SIG-M5 treated with dmso at 0.1 percent for 504 hours (cell line): ENCODE measurements around the gene INCENP.
"Not testable (repeated sequence)": the region's sequence is repeated elsewhere in the genome, so short reads cannot be mapped to it uniquely, and the experiment has no call there.

Experiments
- DNase-seq: peaks from one replicate; lab custom pipeline; 2025; ENCODE audit not compliant: unreplicated experiment; lab: John Stamatoyannopoulos, UW

Gene INCENP

DNA sequence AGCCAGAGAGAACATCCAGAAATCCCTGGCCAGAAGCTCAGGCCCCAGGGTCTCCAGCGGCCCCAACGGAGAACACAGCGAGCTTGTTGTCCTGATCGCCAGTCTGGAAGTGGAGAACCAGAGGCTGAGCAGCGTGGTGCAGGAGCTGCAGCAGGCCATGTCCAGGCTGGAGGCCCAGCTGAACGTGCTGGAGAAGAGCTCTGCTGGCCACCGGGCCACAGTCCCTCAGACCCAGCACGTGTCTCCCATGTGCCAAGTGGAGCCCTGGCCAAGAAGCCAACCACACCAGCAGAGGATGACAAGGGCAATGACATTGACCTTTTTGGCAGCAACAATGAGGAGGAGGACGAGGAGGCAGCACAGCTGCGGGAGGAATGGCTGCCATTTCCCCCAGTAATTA, 45.6 kb downstream of the INCENP start:
- DNase-seq, result no peak

DNA sequence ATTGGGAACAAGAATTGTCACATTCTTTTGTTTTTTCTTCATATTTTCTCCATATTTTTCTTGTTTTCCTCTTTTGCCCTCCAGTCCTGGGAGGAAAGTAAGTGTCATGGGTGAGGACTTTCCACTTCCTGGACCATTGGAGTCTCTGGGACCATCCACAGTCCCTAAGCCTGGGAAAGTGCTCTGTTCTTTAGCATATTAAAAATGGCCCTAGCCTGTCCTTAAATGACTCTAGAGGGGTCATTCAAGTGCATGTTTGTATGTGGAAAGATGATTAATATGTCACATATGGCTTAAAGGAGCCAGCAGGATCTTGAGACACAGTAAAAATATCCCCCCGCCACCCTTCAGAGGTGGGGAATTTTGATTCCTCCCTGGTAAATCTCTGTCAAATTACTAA, 46.1 kb downstream of the INCENP start:
- DNase-seq, result no peak

DNA sequence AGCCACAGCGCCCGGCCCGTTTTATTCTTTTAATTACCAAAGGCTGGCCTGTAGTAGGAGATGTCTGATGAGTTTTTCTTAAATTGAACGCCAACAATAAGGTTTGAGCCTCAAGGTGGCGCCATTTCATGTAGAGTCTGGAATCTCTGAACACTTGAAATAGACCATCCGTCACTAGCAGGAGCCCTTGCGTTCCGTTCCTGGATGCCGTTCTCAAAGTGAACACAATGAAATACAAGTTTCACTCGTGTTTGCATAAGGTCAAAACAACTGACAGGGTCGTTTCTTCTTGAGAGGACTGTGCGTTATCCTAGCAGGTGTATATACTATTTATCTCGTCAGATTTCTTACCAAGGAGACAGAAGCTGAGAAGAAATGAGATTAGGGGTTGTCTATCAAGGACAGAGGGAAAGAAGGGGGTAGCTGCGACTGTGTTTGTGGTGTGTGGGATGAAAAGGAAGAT, 47.5 kb downstream of the INCENP start:
- peak; percentile 88 for DNase-seq

DNA sequence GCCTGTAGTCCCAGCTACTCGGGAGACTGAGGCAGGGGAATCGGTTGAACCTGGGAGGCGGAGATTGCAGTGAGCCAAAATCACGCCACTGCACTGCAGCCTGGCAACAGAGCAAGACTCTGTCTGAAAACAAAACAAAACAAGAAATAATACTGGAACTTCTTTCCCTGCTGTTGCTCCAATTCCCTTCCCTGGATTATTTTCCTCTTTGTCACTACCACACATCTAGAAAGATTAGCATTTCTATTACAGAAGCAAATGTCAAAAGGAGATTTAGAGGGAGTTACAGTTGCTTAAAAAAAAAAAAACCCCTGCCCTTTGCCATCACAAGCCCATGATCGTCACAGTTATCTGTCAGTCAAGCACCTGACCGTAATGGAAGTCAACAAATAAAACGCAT, 48.5 kb downstream of the INCENP start:
- no peak for DNase-seq

DNA sequence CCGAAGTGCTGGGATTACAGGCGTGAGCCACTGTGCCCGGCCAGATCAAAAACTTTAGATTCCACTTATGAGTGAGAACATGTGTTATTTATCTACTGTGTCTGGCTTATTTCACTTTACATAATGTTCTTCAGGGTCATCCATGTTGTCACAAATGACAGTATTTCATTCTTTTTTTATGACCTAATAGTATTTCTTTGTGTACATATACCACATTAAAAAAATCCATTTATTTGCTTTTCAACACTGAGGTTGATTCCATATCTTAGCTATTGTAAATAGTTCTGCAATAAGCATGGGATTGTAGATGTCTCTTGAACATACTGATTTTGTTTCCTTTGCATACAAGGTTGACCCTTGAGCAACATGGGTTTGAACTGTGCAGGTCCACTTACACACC, 53.0 kb downstream of the INCENP start:
- DNase-seq, result no peak

DNA sequence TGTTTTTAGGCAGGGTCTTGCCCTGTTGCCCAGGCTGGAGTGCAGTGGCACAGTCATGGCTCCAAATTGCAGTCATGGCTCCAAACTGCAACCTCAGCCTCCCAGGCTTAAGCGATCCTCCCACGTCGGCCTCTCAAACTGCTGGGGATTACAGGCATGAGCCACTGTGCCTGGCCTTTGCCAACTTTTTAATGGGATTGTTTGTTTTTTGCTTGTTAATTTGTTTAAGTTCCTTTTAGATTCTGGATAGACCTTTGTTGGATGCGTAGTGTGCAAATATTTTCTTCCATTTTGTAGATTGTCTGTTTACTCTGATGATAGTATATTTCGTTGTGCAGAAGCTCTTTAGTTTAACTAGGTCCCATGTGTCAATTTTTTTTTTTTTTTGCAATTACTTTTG, 56.2 kb downstream of the INCENP start:
- no peak for DNase-seq

DNA sequence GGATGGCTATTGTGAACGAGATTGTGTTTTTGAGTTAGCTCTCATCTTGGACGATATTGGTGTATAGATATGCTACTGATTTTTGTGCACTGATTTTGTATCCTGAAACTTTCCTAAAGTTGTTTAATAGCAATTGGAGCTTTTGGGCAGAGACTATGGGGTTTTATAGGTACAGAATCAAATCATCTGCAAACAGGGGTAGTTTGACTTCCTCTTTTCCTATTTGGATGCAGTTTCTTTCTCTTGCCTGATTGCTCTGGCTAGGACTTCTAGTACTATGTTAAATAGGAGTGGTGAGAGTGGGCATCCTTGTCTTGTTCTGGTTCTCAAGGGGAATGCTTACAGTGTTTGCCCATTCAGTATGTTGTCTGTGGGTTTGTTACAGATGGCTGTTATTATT, 57.3 kb downstream of the INCENP start:
- DNase-seq, result no peak

DNA sequence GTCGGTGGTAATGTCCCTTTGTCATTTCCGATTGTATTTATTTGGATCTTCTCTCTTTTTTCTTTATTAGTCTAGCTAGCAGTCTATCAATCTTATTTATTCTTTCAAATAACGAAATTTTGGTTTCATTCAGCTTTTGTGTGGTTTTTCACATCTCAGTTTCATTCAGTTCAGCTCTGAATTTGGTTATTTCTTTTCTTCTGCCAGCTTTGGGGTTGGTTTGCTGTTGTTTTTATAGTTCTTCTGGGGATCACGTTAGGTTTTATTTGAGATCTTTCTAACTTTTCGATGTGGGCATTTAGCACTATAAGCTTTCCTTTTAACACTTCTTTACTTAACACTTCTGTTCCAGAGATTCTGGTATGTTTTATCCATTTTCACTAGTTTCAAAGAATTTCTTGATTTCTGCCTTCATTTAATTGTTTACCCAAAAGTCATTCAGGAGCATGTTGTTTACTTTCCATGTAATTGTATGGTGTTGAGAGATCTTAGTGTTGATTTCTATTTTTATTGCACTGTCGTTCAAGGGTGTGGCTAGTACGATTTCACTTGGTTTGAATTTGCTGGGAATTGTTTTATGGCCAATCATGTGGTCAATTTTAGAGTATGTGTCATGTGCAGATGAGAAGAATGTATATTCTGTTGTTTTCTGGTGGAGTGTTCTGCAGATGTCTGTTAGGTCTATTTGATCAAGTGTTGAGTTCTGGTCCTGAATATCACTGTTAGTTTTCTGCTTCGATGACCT, 58.5 kb downstream of the INCENP start:
- DNase-seq, result no peak

DNA sequence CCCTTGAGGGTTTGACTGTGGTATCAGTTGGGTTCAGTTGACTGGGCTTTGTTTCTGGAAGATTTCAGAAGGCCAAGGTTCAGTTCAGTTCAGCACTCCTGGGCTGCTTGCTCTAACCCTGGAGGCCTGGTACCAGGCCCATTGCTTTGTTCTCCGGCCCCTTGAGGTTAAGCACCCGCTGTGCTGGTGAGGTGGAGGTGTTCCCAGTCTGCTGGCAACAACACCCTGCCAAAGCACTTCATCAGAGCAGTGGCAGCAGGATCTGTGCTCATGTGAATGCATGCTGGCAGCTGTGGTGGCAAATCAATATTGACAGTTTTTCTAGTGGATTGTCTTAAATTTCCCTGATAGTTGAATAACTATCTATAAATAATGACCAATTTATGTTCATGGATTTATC, 62.4 kb downstream of the INCENP start:
- no peak for DNase-seq

DNA sequence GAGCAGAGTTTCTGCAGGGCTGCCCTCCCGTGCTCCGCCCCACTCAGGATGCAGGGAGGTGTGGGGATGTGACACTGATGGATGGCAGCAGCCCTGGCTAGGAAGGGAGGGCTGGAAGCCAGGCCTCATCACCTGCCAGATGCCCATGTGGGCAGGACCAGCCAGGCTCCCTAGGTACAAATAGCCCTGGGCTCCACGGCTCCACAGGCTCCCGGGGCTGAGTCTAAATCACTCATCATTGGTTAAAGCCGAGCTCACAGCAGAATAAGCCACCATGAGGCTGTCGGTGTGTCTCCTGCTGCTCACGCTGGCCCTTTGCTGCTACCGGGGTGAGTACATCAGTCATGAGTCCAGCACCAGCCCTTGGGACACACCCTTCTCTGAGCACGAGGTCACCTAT, 66.2 kb downstream of the INCENP start, which contains the start of gene SCGB1D1:
Gene SCGB1D1, plus strand, starts transcription at position 206 of the 400 bp plus-strand sequence. Its CDS starts 69 bp downstream, at position 275.
- DNase-seq, result no peak

DNA sequence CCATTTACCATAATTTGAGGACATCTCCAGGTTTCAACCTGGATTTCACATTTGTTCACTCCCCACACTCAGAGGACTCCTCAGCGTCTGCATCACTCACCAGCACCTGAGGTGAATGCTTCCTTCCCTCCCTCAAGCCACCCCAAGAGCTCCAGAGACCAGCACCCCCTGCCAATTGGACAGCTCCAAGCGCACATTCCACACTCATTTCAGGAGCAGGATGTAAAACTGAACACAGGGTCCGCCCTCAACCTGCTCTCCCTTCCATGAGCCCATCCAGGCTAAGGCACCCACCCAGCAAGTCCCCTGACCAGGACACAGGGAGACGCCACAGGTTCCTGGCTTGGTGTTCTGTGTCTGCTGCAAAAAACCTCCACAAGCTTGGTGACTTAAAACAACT, 70.1 kb downstream of the INCENP start:
- DNase-seq, result no peak

DNA sequence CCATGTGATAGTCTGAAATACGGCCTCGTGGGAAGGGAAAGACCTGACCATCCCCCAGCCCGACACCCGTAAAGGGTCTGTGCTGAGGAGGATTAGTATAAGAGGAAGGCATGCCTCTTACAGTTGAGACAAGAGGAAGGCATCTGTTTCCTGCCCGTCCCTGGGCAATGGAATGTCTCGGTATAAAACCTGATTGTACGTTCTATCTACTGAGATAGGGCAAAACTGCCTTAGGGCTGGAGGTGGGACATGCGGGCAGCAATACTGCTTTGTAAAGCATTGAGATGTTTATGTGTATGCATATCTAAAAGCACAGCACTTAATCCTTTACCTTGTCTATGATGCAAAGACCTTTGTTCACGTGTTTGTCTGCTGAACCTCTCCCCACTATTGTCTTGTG, 71.2 kb downstream of the INCENP start:
- not testable (repeated sequence) for DNase-seq

DNA sequence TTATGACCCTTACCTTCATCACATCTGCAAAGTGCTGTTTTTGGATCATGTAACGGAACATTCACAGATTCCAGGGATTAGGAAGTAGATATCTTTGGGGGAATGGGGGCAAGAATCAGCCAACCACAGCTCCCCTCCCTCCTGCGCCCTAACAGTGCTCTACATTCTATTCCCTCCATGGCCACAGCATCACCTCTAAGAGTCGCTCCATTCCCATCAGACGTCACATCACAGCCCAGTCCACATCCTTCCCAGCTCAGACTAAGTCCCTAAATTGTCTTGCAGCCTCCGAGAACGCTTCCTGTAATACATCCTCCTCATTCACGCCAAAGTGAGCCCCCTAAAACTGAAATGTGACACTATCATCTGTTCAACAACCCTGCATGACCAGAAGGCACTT, 72.1 kb downstream of the INCENP start:
- no peak for DNase-seq

DNA sequence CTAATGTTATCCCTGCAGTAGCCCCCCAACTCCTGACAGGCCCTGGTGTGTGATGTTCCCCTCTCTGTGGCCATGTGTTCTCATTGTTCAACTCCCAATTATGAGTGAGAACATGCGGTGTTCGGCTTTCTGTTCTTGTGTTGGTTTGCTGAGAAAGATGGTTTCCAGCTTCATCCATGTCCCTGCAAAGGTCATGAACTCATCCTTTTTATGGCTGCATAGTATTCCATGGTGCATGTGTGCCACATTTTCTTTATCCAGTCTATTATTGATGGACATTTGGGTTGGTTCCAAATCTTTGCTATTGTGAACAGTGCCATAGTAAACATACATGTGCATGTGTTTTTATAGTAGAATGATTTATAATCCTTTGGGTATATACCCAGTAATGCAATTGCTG, 73.6 kb downstream of the INCENP start:
- DNase-seq, result not testable (repeated sequence)

DNA sequence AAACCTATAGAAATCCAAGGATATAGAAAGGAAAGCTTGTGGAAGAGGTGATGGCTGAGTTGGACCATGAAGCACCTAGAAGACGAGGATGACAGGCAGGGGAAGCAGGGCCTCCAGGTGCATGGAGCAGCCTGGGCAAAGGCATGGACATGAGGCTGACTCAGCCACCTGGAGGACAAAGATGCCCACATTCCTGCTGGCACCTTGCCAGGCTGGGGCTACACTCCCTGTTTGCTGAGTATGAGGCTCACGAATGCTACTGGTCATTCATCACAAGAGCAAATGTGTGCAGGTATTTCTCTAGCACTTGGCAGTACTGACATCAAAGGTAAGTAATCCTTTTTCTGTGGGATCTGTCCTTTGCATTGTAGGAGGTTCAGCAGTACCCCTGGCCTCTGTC, 77.6 kb downstream of the INCENP start:
- no peak for DNase-seq
